PC-3 (cell line): ENCODE results near the gene NEK1. TPM values are rescaled to one million over a fixed set of nuclear protein-coding genes. Genes with fewer than 3 reads are reported as not detected.
"Not testable (repeated sequence)": the region's sequence is repeated elsewhere in the genome, so short reads cannot be mapped to it uniquely, and the experiment has no call there.

Experiments used
- ATAC-seq: fragments of 200-7000 bp; cut with Tn5 transposase; 2 replicates; pipeline ENCODE4 v1.9.1; 2020; ENCODE audit warnings: mild to moderate bottlenecking, moderate library complexity
- BruUV-seq: library from RNA; stranded (reverse); fragments of 400-500 nt; replicated peaks from 2 replicates; lab custom pipeline; 2021; lab: Mats Ljungman, UMichigan
- CTCF ChIA-PET: fragments of 300-600 bp; sonication (Branson Sonifier 250); formaldehyde crosslinking; loops from one replicate; lab custom pipeline; 2022; ENCODE audit warnings: antibody characterized with exemption; lab: Charles Lee
- POLR2A ChIA-PET: fragments of 300-600 bp; sonication (Branson Sonifier 250); formaldehyde crosslinking; loops from one replicate; lab custom pipeline; 2022; ENCODE audit warnings: antibody characterized with exemption; ENCODE audit not compliant: unreplicated experiment; lab: Charles Lee
- DNase-seq: peaks from one replicate; pipeline ENCODE4 v3.0.0-alpha.2; 2015
- H2AFZ ChIP-seq: fragments of 300-600 bp; sonication (generic); 2 replicates; pipeline ENCODE4 v1.6.0; 2016; ENCODE audit warnings: antibody characterized with exemption, low read length
- H3F3A ChIP-seq: fragments of 300-600 bp; sonication (generic); one replicate; pipeline ENCODE4 v1.6.0; 2017; ENCODE audit warnings: antibody characterized with exemption, low read length, control low read depth, mild to moderate bottlenecking; ENCODE audit not compliant: unreplicated experiment
- H3K27ac ChIP-seq: fragments of 300-600 bp; sonication (generic); 2 replicates; pipeline ENCODE4 v1.5.1; 2016; ENCODE audit warnings: mild to moderate bottlenecking, low read length
- H3K27me3 ChIP-seq: fragments of 300-600 bp; sonication (generic); 2 replicates; pipeline ENCODE4 v1.6.1; 2016; ENCODE audit warnings: low read length, mixed read lengths
- H3K36me3 ChIP-seq: fragments of 300-600 bp; sonication (generic); 2 replicates; pipeline ENCODE4 v1.6.1; 2016; ENCODE audit warnings: low read depth, mixed run types, low read length, mixed read lengths
- H3K4me1 ChIP-seq: fragments of 300-600 bp; sonication (generic); 2 replicates; pipeline ENCODE4 v1.5.1; 2016; ENCODE audit warnings: low read length; ENCODE audit not compliant: insufficient read depth
- H3K4me2 ChIP-seq: fragments of 300-600 bp; sonication (generic); 2 replicates; pipeline ENCODE4 v1.6.0; 2016; ENCODE audit warnings: low read length
- H3K4me3 ChIP-seq: fragments of 300-600 bp; sonication (generic); 2 replicates; pipeline ENCODE4 v1.5.1; 2016; ENCODE audit warnings: mild to moderate bottlenecking, low read length, mixed read lengths
- H3K79me2 ChIP-seq: fragments of 300-600 bp; sonication (generic); 2 replicates; pipeline ENCODE4 v1.6.1; 2017; ENCODE audit warnings: low read length, mixed read lengths
- H3K9ac ChIP-seq: fragments of 300-600 bp; sonication (generic); 2 replicates; pipeline ENCODE4 v1.6.0; 2016; ENCODE audit warnings: mild to moderate bottlenecking, low read length
- H3K9me2 ChIP-seq: fragments of 300-600 bp; sonication (generic); replicated peaks from 2 replicates; pipeline ENCODE4 v1.6.1; 2016; ENCODE audit warnings: mixed run types, low read length, mixed read lengths
- H3K9me3 ChIP-seq: fragments of 300-600 bp; sonication (generic); 2 replicates; pipeline ENCODE4 v1.6.1; 2016; ENCODE audit warnings: low read length, mixed read lengths
- H4K20me1 ChIP-seq: fragments of 300-600 bp; sonication (generic); 2 replicates; pipeline ENCODE4 v1.6.1; 2016; ENCODE audit warnings: low read length, mixed read lengths
- CTCF ChIP-seq: fragments of 300-600 bp; sonication (generic); conservative IDR thresholded peaks from 2 replicates; pipeline ENCODE4 v1.5.1; 2017; ENCODE audit warnings: antibody characterized with exemption, low read depth, mild to moderate bottlenecking, low read length
- EZH2 ChIP-seq: fragments of 300-600 bp; sonication (generic); IDR thresholded peaks from one replicate; pipeline ENCODE4 v1.6.1; 2017; ENCODE audit warnings: antibody characterized with exemption, mild to moderate bottlenecking, low read length; ENCODE audit not compliant: unreplicated experiment
- EZH2phosphoT487 ChIP-seq: fragments of 300-600 bp; sonication (generic); IDR thresholded peaks from 2 replicates; pipeline ENCODE4 v1.6.1; 2018; ENCODE audit warnings: mild to moderate bottlenecking, antibody characterized with exemption, low read length, borderline replicate concordance
- intact Hi-C: fragments of 100-400 bp; cut with micrococcal nuclease; formaldehyde crosslinking; loops from 2 replicates; pipeline ENCODE4 v1.9.0; 2023
- total RNA-seq: library from RNA; depleted of rRNA; stranded (reverse); fragments of >200 nt; gene quantifications from 2 replicates; pipeline ENCODE4 v1.2.3, GENCODE V29; 2014

Gene NEK1
- total RNA-seq, 1 experiment from 2014 or later = 4.3 TPM

DNA sequence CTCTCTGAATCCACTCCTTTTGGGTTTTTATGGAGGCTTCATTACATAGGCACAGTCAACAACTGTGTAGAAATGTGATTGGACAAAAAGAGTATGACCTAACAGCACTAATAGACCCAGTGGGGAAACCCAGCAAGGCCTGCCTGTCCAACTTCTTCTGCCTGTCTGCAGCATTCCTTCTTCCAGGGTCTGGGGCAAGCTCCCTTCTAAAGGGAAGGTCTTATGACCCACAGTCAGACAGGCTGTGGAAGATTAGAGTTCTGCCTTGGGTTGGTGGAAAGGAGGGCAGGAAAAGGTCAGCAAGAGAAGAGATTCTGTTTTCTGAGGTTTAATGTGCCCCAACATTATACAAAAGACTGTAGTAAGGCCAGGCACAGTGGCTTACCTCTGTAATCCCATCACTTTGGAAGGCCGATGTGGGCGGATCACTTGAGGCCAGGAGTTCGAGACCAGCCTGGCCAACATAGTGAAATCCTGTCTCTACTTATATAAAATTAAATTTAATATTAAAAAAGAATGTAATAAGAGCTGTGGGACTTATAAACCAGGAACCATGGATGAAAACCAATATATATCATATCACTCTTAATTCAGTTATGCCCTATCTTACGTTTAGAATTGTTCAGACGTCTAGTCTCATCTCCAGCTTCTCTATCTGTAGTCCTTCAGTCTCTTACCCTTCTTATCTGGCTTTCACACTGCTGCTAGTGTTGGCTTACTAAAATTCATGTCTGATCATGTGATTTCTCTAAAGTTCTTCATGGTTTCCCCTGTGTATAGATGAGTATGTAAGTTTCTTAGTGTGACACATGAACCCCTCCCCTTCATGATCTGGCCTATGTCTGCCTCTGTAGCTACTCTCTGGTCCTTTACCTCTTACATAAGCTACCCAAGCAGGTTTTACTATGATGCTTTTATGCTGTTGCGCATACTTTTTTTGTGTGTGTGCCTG is 14.2 kb upstream of the NEK1 start:
- H3K27ac ChIP-seq = no peak overlapping the region
- ATAC-seq = no peak

GRCh38 chr4:169625886-169626285 is 13.5 kb upstream of the NEK1 start:
- DNase-seq (no peak), ATAC-seq (no peak)
- Histone ChIP-seq H4K20me1 (no peaks in the 10 kb centered on the region), H3K27ac (no peak overlapping the region), H3K36me3 (no peaks in the 10 kb centered on the region), H3F3A (no peaks in the 10 kb centered on the region), H3K79me2 (peaks cover 72% of the 10 kb centered on the region), H3K4me2 (no peak overlapping the region), H3K9ac (no peak overlapping the region), H3K9me3 (no peaks in the 10 kb centered on the region), H3K4me3 (no peak overlapping the region), H3K4me1 (peaks cover 14% of the 10 kb centered on the region), H2AFZ (no peak overlapping the region), H3K9me2 (no peaks in the 10 kb centered on the region), H3K27me3 (no peaks in the 10 kb centered on the region)
- CTCF ChIA-PET = no interaction called here
- TF ChIP-seq EZH2 = no peak
- TF ChIP-seq CTCF = no peak
- TF ChIP-seq EZH2phosphoT487 = no peak
- intact Hi-C loops = loop anchor here (10.0 kb wide), 1 partner anchor 169 kb away; no protein-coding TSS in a partner anchor
- no TSS peak for BruUV-seq
- POLR2A ChIA-PET = no interaction called here

More for the DNA sequence above, 14.2 kb upstream of the NEK1 start:
- no peaks in the 10 kb centered on the region for H3K27me3 ChIP-seq
- TF ChIP-seq CTCF = no peak
- no peak for TF ChIP-seq EZH2phosphoT487
- TF ChIP-seq EZH2 = no peak
- no peaks in the 10 kb centered on the region for H3K9me2 ChIP-seq
- H3K79me2 ChIP-seq = peaks cover 65% of the 10 kb centered on the region
- CTCF ChIA-PET = no interaction called here
- H3K9me3 ChIP-seq = no peaks in the 10 kb centered on the region
- H4K20me1 ChIP-seq = no peaks in the 10 kb centered on the region
- no peak overlapping the region for H3K4me3 ChIP-seq
- H2AFZ ChIP-seq = no peak overlapping the region
- BruUV-seq = no TSS peak
- peaks cover 14% of the 10 kb centered on the region for H3K4me1 ChIP-seq
- no peaks in the 10 kb centered on the region for H3K36me3 ChIP-seq
- no peaks in the 10 kb centered on the region for H3F3A ChIP-seq
- DNase-seq = no peak
- POLR2A ChIA-PET = no interaction called here
- intact Hi-C loops = loop anchor here (10.0 kb wide), 1 partner anchor 168 kb away; no protein-coding TSS in a partner anchor
- H3K9ac ChIP-seq = no peak overlapping the region
- no peak overlapping the region for H3K4me2 ChIP-seq

DNA sequence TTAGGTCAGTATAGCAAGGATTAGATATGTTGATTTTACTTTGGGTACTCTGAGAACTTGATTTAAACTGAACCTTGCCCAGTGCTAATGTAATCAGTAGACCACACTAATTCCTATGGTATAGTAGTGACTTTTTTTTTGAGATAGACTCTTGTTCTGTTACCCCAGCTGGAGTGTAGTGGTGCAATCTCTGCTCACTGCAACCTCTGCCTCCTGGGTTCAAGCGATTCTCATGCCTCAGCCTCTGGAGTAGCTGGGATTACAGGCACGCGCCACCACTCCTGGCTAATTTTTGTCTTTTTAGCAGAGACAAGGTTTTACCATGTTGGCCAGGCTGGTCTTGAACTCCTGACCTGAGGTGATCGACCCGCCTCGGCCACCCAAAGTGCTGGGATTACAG is 11.6 kb upstream of the NEK1 start:
- H3K9ac ChIP-seq, H2AFZ ChIP-seq, H3F3A ChIP-seq, CTCF ChIA-PET, H4K20me1 ChIP-seq, BruUV-seq, H3K27me3 ChIP-seq, POLR2A ChIA-PET, H3K9me2 ChIP-seq, H3K4me3 ChIP-seq, H3K9me3 ChIP-seq, H3K27ac ChIP-seq, DNase-seq, H3K4me2 ChIP-seq, H3K36me3 ChIP-seq, ATAC-seq: not testable (repeated sequence)
- intact Hi-C loops = loop anchor here (10.0 kb wide), 1 partner anchor 171 kb away; no protein-coding TSS in a partner anchor
- Histone ChIP-seq H3K79me2 (peaks cover 73% of the 10 kb centered on the region), H3K4me1 (peaks cover 17% of the 10 kb centered on the region)
